Germinal center (tissue), 1 donor: ENCODE results near the gene IL17C.

Source experiments
- DNase-seq: peaks from one replicate; pipeline ENCODE4 v3.0.0; 2012; ENCODE audit warnings: mixed read lengths, low spot score

The IL17C gene

DNA sequence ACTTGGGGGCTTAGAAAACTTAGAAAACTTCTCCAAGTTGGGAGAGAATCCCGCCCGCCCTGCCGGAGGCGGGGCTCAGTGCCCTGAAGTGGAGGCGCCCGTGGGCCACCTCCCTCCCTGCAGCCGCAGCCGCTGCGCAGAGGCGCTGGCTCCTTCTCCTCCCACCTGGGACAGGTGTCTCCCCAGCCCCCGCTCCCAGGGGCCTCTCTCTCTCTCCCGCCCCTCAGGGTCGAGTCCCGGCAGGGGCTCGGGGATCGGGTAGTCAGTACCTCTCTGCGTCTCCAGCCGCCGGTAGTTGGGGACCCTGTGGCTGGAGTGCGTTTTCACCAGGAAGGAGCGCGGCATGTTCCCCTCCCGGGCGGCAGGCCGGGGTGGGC lies 47.7 kb downstream of the IL17C start:
- DNase-seq: no peak

DNA sequence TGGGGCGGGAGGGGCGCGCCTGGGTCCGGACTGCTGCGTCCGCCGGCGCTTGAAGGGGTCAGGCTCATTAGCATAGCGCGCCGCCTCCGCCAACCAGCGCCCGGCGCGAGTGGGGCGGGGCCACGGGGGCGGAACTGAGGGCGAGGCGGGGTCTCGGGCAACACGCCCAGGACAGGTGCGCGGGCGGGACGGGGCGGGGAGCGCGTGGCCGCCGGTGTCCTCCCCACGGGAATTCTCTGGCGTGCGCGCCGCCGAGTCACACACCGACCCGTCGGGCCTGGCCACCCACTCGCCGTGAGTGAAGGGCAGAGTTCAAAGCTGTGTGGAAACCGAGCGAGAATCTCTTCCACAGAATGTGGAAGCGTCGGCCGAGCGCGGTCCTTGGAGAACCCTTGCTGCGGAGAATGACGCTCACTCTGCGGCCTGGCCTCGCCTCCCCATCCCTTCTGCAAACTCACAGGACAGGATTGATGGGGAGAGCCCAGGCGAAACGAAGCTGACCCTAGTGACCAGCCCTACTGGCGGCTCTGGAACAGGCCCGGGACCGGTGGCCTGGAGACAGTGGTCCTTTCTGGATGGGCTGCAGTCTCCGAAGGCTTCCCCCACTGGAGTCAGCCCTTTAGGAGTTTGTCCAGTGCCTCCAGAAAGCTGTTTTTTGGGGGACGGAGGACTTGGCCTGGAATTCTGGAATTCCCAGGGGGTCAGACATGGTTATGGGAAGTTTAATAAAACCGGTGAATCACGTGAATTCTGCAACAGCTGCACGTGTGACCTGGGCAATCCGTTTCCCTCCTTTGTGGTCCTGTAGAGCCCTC lies 48.3 kb downstream of the IL17C start, which contains the start of gene SNAI3:
TSS of gene SNAI3 (minus strand) at position 69 of the 815 bp plus-strand sequence. CDS start 101 bp downstream, outside the sequence.
- peak; percentile 93 for DNase-seq

DNA sequence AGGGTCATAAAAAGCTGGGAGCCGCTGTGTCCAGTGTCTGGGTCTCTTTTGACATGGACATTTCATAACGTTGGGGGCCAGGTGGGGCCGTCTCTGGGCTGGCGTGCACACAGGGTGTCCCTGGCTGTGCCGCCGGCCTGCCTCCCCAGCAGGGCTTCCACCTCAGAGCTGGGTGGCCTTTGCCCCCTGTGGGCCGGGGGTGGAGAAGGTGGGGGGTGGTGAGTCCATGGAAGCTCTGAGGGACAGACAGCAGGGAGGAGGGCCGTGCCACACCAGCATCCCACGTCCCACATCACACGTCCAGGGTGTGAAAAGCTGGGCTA lies 48.8 kb downstream of the IL17C start:
- no peak for DNase-seq

DNA sequence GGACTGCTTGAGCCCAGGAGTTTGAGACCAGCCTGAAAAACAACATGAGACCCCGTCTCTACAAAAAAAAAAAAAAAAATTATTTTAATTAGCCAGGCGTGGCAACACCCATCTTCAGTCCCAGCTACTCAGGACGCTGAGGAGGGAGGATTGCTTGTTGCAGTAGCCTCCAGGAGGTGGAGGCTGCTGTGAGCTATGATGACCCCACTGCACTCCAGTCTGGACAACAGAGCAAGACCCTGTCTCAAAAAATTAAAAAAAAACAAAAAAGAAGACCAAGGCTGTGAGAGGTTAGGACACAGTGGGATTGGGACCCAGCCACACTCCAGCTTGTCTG lies 49.3 kb downstream of the IL17C start:
- DNase-seq: no peak

DNA sequence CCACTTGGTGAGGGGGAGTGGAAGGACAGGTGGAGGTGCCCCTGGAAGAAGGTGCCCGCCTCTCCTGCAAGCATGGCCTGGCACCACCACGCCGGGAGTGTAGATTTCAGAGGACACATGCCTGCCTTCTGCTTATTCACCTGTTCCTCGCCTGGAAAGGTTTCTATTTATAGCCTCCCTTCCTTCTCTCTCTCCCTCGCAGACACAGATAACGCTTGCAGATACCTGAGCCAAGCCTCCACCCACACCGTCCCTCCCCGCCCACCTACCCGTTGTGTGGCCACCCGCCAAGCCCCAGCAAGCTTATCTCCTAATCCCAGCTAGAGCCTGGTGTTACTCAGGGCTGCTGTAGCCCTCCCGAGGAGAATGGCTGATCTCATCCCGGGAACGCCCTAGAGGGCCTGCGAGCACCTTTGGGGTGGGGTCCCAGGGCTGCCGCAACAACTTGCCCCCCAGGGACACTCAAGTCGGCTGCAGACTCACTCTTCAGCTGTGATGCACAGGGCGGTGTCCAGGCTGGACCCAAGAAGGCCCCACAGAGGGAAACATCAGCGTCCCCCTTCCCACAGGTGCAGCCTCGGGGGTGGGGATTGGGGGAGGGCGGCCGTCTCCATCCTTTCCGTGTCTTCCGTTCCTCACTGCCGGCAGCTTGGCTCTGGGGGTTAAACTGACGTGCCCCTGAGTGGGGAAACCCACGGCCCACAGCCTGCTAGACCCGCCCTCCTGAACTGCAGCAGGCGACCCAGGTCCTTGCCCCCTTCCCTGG lies 49.8 kb downstream of the IL17C start:
- no peak for DNase-seq
